ENCODE measurements around the gene DSC1.

GRCh38 chr18:31093880-31094279 is 68.8 kb downstream of the DSC1 start:
- TF ChIP-seq GATA2 (IDR thresholded peaks at IDR 0.05; ENCODE audit: low read depth, low read length) (no peak), GATA3 (IDR thresholded peaks at IDR 0.05; ENCODE audit: low read depth, low read length) (no peak)

Data from SH-SY5Y (cell line).